ENCODE measurements around the gene SIX1. TPM values are rescaled to one million over a fixed set of nuclear protein-coding genes. Genes with fewer than 3 reads are reported as not detected.

The SIX1 gene
- total and polyA plus RNA-seq, 2 of the 4 experiments (the other 2 are of a cell fraction), result 7.7 to 15.0 TPM

DNA sequence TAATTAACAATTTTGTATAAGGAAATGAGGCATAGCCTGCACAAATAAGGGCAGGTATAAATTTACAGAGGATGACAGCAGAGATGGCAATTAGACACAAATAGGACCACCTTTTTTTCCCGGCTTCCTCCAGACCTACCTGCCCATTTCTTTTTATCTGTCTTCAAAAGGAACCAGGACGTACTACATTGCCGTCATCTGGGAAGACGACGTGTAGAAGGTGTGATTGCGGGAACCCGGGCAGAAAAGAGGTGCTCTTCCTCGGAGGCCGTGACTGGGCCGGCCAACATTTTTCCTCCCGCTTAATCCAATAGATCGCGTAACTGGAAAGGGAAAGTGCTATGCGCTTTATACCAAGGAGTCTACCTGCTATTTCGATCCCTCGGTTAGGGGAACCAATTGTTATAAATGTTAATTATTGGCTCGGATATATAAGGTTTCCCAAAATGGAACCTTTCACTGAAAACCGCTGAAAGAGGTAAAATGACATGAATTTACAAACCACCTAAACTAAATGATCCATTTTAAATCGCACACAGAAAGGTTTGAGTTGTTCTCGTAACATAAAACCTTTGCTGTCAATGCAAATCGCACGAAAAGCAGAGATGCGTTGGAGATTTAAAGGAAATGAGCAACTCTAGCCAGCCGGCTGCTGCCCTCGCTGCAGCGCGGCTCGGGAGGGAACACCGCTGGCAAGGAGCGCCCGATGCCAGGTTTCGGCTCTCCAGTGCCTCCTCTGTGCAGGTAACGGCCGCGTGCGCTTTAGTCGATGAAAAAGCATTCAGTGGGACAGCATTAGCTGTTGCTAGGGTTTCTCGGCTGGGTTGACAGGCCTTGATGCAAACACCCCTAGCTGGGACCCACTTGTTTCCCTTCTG, 2.8 kb upstream of the SIX1 start:
- H3K14ac ChIP-seq (replicated peaks; ENCODE audit: low read depth, low read length), result 0 out of 2 replicates have a peak overlapping the region, but pooled peaks have one; percentile 4
- peak; percentile 21 for DNase-seq
- BruUV-seq (replicated peaks), result no TSS peak
- no peak for ATAC-seq (ENCODE audit: low read depth)
- 58% methylated on average over 16 of the region's 38 CpGs; no CpG with 5 or more reads in 1 of the 2 experiments for WGBS, 2 experiments (ENCODE audit: extremely low coverage in 2 of 2, insufficient read length in 1 of 2)
- peaks cover 7% of the 10 kb centered on the region; the same call in 1 of the 2 replicates for H3K4me1 ChIP-seq (ENCODE audit: control insufficient read depth, insufficient read depth, low read length)
- H2AK9ac ChIP-seq (replicated peaks; ENCODE audit: low read depth, low read length, poor library complexity), result no peak overlapping the region
- H3K18ac ChIP-seq (ENCODE audit: low read depth, low read length), result no peak overlapping the region
- ChIA-PET CTCF (no interaction called here), POLR2A (ENCODE audit: unreplicated experiment) (no interaction called here)
- no peak overlapping the region for H3K4me3 ChIP-seq (ENCODE audit: insufficient read depth, low read depth, low read length)
- H3K36me3 ChIP-seq (ENCODE audit: control insufficient read depth, insufficient read depth, low read length), result peaks cover 3% of the 10 kb centered on the region; the same call in 1 of the 2 replicates
- dilution Hi-C loops (cut with HindIII; ENCODE audit: low sequenced_read_pairs, unreplicated experiment) (no loop called here), in situ Hi-C loops (cut with MboI; ENCODE audit: low sequenced_read_pairs) (no loop called here), intact Hi-C loops (cut with micrococcal nuclease) (no loop called here)
- peak overlapping the region; percentile 26; the same call in 1 of the 2 replicates for H2BK120ac ChIP-seq (ENCODE audit: low read depth, low read length)
- H3K4ac ChIP-seq (ENCODE audit: low read depth, low read length), result no peak overlapping the region
- no peak overlapping the region for H3K56ac ChIP-seq (ENCODE audit: extremely low read depth, insufficient read depth, low read length)
- no peak overlapping the region for H2BK20ac ChIP-seq (ENCODE audit: low read depth, low read length)
- no peak overlapping the region for H2BK5ac ChIP-seq (ENCODE audit: low read depth, low read length, poor library complexity, severe bottlenecking)
- peak overlapping the region; percentile 74 for H2AFZ ChIP-seq (replicated peaks; ENCODE audit: low read length, poor library complexity)
- peaks cover 0 to 12% of the 10 kb centered on the region in 2 experiments; a peak in 1 of 4 replicates for H3K79me1 ChIP-seq (ENCODE audit: low read depth in 1 of 2, low read length in 2 of 2)
- no peak overlapping the region for H3K27ac ChIP-seq (ENCODE audit: insufficient read depth, low read length)
- no peak overlapping the region for H3K9ac ChIP-seq (ENCODE audit: low read depth, low read length)
- no peaks in the 10 kb centered on the region for H3K9me1 ChIP-seq (ENCODE audit: insufficient read depth, low read length)
- H4K5ac ChIP-seq (ENCODE audit: low read depth, low read length), result no peak overlapping the region
- peak overlapping the region; percentile 23; the same call in 1 of the 2 replicates for H3K4me2 ChIP-seq (ENCODE audit: low read depth, low read length)
- no peak overlapping the region for H4K8ac ChIP-seq (ENCODE audit: low read depth in 2 of 2, low read length in 2 of 2)
- TF ChIP-seq BHLHE40 (IDR thresholded peaks at IDR 0.05; ENCODE audit: low read depth, low read length) (no peak), MAZ (IDR thresholded peaks at IDR 0.05; ENCODE audit: borderline replicate concordance, low read depth, low read length) (no peak), SMC3 (IDR thresholded peaks at IDR 0.05; ENCODE audit: low read depth, low read length) (no peak), CHD1 (IDR thresholded peaks at IDR 0.05; ENCODE audit: low read depth, low read length) (no peak), RCOR1 (IDR thresholded peaks at IDR 0.05; ENCODE audit: insufficient replicate concordance, low read length) (no peak), RAD21 (IDR thresholded peaks at IDR 0.05; ENCODE audit: low read length) (no peak), MAFK (IDR thresholded peaks at IDR 0.05; ENCODE audit: low read depth, low read length) (no peak), FOS (IDR thresholded peaks at IDR 0.05; ENCODE audit: low read depth, low read length) (no peak), CEBPB (IDR thresholded peaks at IDR 0.05; ENCODE audit: low read depth, low read length) (no peak), NFE2L2 (IDR thresholded peaks at IDR 0.05; ENCODE audit: low read depth, low read length) (no peak), POLR2A (IDR thresholded peaks at IDR 0.05; ENCODE audit: low read depth, low read length) (no peak), RFX5 (IDR thresholded peaks at IDR 0.05; ENCODE audit: low read depth, low read length) (no peak)
- TF ChIP-seq, protein P1, sequence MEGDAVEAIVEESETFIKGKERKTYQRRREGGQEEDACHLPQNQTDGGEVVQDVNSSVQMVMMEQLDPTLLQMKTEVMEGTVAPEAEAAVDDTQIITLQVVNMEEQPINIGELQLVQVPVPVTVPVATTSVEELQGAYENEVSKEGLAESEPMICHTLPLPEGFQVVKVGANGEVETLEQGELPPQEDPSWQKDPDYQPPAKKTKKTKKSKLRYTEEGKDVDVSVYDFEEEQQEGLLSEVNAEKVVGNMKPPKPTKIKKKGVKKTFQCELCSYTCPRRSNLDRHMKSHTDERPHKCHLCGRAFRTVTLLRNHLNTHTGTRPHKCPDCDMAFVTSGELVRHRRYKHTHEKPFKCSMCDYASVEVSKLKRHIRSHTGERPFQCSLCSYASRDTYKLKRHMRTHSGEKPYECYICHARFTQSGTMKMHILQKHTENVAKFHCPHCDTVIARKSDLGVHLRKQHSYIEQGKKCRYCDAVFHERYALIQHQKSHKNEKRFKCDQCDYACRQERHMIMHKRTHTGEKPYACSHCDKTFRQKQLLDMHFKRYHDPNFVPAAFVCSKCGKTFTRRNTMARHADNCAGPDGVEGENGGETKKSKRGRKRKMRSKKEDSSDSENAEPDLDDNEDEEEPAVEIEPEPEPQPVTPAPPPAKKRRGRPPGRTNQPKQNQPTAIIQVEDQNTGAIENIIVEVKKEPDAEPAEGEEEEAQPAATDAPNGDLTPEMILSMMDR (conservative IDR thresholded peaks at IDR 0.05; ENCODE audit: low read depth, low read length), result no peak
- no peaks in the 10 kb centered on the region; the same call in 1 of the 2 replicates for H3K27me3 ChIP-seq (ENCODE audit: control insufficient read depth, insufficient read depth, low read length)
- no peak overlapping the region for H2AK5ac ChIP-seq (ENCODE audit: low read depth, low read length)
- no peak overlapping the region; the same call in 1 of the 2 replicates for H4K91ac ChIP-seq (ENCODE audit: insufficient read depth, low read depth, low read length)
- 0 out of 3 replicates have a peak overlapping the region, but pooled peaks have one; percentile 6 for H2BK15ac ChIP-seq (ENCODE audit: low read depth, low read length)
- peaks cover 18% of the 10 kb centered on the region for H4K20me1 ChIP-seq (ENCODE audit: insufficient read depth, low read length)
- peak overlapping the region; percentile 32; the same call in 1 of the 2 replicates for H3K23ac ChIP-seq (ENCODE audit: low read depth, low read length)
- no peaks in the 10 kb centered on the region for H3K9me3 ChIP-seq (ENCODE audit: control insufficient read depth, insufficient read depth, low read length)
